MM.1S (cell line): ENCODE data around the gene CRISP1.

Source experiments
- CTCF ChIP-seq: fragments of 300-600 bp; sonication (generic); IDR thresholded peaks from 2 replicates; pipeline ENCODE4 v1.5.1; 2016; ENCODE audit warnings: antibody characterized with exemption, low read length, mixed read lengths
- EZH2 ChIP-seq: fragments of 300-600 bp; sonication (generic); optimal IDR thresholded peaks from 2 replicates; pipeline ENCODE3; 2017; ENCODE audit warnings: low read depth, mild to moderate bottlenecking, antibody characterized with exemption, low read length, mixed read lengths

- TF ChIP-seq CTCF, result no peak
- TF ChIP-seq EZH2, result no peak
Measured at GRCh38 chr6:49902856-49903255, 36.5 kb upstream of the CRISP1 start.
